Placental epithelial cell (primary cell): ENCODE measurements around the gene PNO1. TPM values are rescaled to one million over a fixed set of nuclear protein-coding genes. Genes with fewer than 3 reads are reported as not detected.

ENCODE experiments used
- total RNA-seq: library from RNA; depleted of rRNA; stranded (reverse); fragments of >200 nt; gene quantifications from 2 replicates; pipeline ENCODE4 v1.2.3, GENCODE V29; 2012

Gene PNO1
- 3.5 and 8.5 TPM in 2 replicates for total RNA-seq

GRCh38 chr2:68157402-68158133, at the start of gene PNO1:
Gene PNO1 (plus strand): TSS chr2:68157888. CDS start chr2:68157935, 47 bp downstream.

Other genes starting within 250 kb of the PNO1 start
- 11.8 and 19.5 TPM in 2 replicates for gene C1D, start 94.9 kb upstream of the PNO1 start, total RNA-seq
- gene PPP3R1, start 94.6 kb downstream of the PNO1 start, total RNA-seq = 14.5 and 18.3 TPM in 2 replicates
- gene CNRIP1, start 162.1 kb downstream of the PNO1 start, total RNA-seq = under 0.01 TPM in 1 of 2 replicates, not detected in the other
- gene PLEK, start 207.4 kb downstream of the PNO1 start, total RNA-seq = not detected in 2 replicates